Activated CD4-positive, alpha-beta memory T cell treated with anti-CD3 and anti-CD28 coated beads for 36 hours (primary cell): ENCODE results near the gene ABCC9. TPM values are rescaled to one million over a fixed set of nuclear protein-coding genes. Genes with fewer than 3 reads are reported as not detected.
"Not testable (repeated sequence)": the region's sequence is repeated elsewhere in the genome, so short reads cannot be mapped to it uniquely, and the experiment has no call there.

ENCODE experiments used
- CTCF ChIA-PET: fragments of 350-600 bp; sonication (Branson Sonifier 250); formaldehyde crosslinking; loops from one replicate; lab custom pipeline; 2021; ENCODE audit warnings: antibody characterized with exemption, inconsistent platforms; lab: Charles Lee
- POLR2A ChIA-PET: fragments of 350-600 bp; sonication (Branson Sonifier 250); formaldehyde crosslinking; loops from one replicate; lab custom pipeline; 2021; ENCODE audit warnings: antibody characterized with exemption; lab: Charles Lee
- DNase-seq: peaks from one replicate; pipeline ENCODE4 v3.0.0-alpha.2; 2020
- H3K27ac Mint-ChIP-seq: one replicate; pipeline ENCODE4 v1.8.0; 2021; ENCODE audit warnings: mixed read lengths
- H3K27me3 Mint-ChIP-seq: one replicate; pipeline ENCODE4 v1.8.0; 2021; ENCODE audit warnings: mixed read lengths
- H3K36me3 Mint-ChIP-seq: one replicate; pipeline ENCODE4 v1.8.0; 2021; ENCODE audit warnings: mixed read lengths
- H3K4me1 Mint-ChIP-seq: one replicate; pipeline ENCODE4 v1.8.0; 2021; ENCODE audit warnings: low read depth, mixed read lengths
- H3K4me3 Mint-ChIP-seq: one replicate; pipeline ENCODE4 v1.8.0; 2021; ENCODE audit warnings: mild to moderate bottlenecking, mixed read lengths
- H3K9me3 Mint-ChIP-seq: one replicate; pipeline ENCODE4 v1.8.0; 2021; ENCODE audit warnings: mixed read lengths
- intact Hi-C: fragments of 100-400 bp; cut with micrococcal nuclease; formaldehyde crosslinking; loops from one replicate; pipeline ENCODE4 v1.15.1; 2023
- total RNA-seq, 2 experiments: library from RNA; stranded (reverse); gene quantifications; one replicate each; pipeline ENCODE4 v1.2.3, GENCODE V29; 2021

The ABCC9 gene
- total RNA-seq, 2 experiments from 2014 or later = not detected

GRCh38 chr12:21806255-21806654 is 135.0 kb downstream of the ABCC9 start:
- Mint-ChIP-seq H3K4me1 (no peaks in the 10 kb centered on the region), H3K27ac (no peak overlapping the region), H3K36me3 (no peaks in the 10 kb centered on the region), H3K27me3 (no peaks in the 10 kb centered on the region), H3K9me3 (peaks cover 8% of the 10 kb centered on the region), H3K4me3 (no peak overlapping the region)
- POLR2A ChIA-PET = no interaction called here
- CTCF ChIA-PET = no interaction called here
- DNase-seq = no peak
- intact Hi-C loops = no loop called here

- POLR2A ChIA-PET = no interaction called here
- no peak overlapping the region for H3K4me3 Mint-ChIP-seq
These were observed 139.5 kb downstream of the ABCC9 start for GRCh38 chr12:21801522-21802288.

GRCh38 chr12:21800011-21800410 is 141.2 kb downstream of the ABCC9 start:
- CTCF ChIA-PET = no interaction called here
- DNase-seq = no peak
- H3K27ac Mint-ChIP-seq = no peak overlapping the region

More at GRCh38 chr12:21801522-21802288, 139.5 kb downstream of the ABCC9 start:
- Mint-ChIP-seq H3K36me3 (no peaks in the 10 kb centered on the region), H3K27me3 (no peaks in the 10 kb centered on the region), H3K27ac (no peak overlapping the region), H3K4me1 (no peaks in the 10 kb centered on the region), H3K9me3 (no peaks in the 10 kb centered on the region)
- CTCF ChIA-PET = no interaction called here
- intact Hi-C loops = no loop called here
- no peak for DNase-seq

GRCh38 chr12:21797539-21797938 is 143.7 kb downstream of the ABCC9 start:
- no peaks in the 10 kb centered on the region for H3K36me3 Mint-ChIP-seq
- no peak overlapping the region for H3K27ac Mint-ChIP-seq
- no peak overlapping the region for H3K4me3 Mint-ChIP-seq
- no peaks in the 10 kb centered on the region for H3K9me3 Mint-ChIP-seq
- no peaks in the 10 kb centered on the region for H3K27me3 Mint-ChIP-seq
- intact Hi-C loops = no loop called here
- CTCF ChIA-PET = no interaction called here
- no peak for DNase-seq
- POLR2A ChIA-PET = no interaction called here
- no peaks in the 10 kb centered on the region for H3K4me1 Mint-ChIP-seq

More at GRCh38 chr12:21800011-21800410, 141.2 kb downstream of the ABCC9 start:
- Mint-ChIP-seq H3K4me1 (no peaks in the 10 kb centered on the region), H3K9me3 (no peaks in the 10 kb centered on the region), H3K36me3 (no peaks in the 10 kb centered on the region), H3K4me3 (no peak overlapping the region), H3K27me3 (no peaks in the 10 kb centered on the region)
- intact Hi-C loops = no loop called here
- POLR2A ChIA-PET = no interaction called here

GRCh38 chr12:21795648-21796328 is 145.4 kb downstream of the ABCC9 start:
- H3K4me1 Mint-ChIP-seq = no peaks in the 10 kb centered on the region
- no peaks in the 10 kb centered on the region for H3K36me3 Mint-ChIP-seq

GRCh38 chr12:21794807-21795595 is 146.2 kb downstream of the ABCC9 start:
- H3K4me3 Mint-ChIP-seq, H3K27ac Mint-ChIP-seq, H3K27me3 Mint-ChIP-seq, CTCF ChIA-PET, DNase-seq, H3K36me3 Mint-ChIP-seq, intact Hi-C loops, POLR2A ChIA-PET, H3K9me3 Mint-ChIP-seq, H3K4me1 Mint-ChIP-seq: not testable (repeated sequence)

More at GRCh38 chr12:21795648-21796328, 145.4 kb downstream of the ABCC9 start:
- Mint-ChIP-seq H3K9me3 (no peaks in the 10 kb centered on the region), H3K27me3 (no peaks in the 10 kb centered on the region), H3K27ac (no peak overlapping the region), H3K4me3 (no peak overlapping the region)
- no peak for DNase-seq
- POLR2A ChIA-PET = no interaction called here
- intact Hi-C loops = no loop called here
- CTCF ChIA-PET = no interaction called here

- H3K27me3 Mint-ChIP-seq, H3K9me3 Mint-ChIP-seq, POLR2A ChIA-PET, CTCF ChIA-PET, intact Hi-C loops, H3K4me3 Mint-ChIP-seq, H3K36me3 Mint-ChIP-seq, DNase-seq, H3K27ac Mint-ChIP-seq, H3K4me1 Mint-ChIP-seq: not testable (repeated sequence)
These were observed 151.5 kb downstream of the ABCC9 start for GRCh38 chr12:21789687-21790086.

GRCh38 chr12:21788089-21788983 is 152.9 kb downstream of the ABCC9 start:
- intact Hi-C loops = no loop called here
- no peaks in the 10 kb centered on the region for H3K4me1 Mint-ChIP-seq
- H3K27me3 Mint-ChIP-seq = no peaks in the 10 kb centered on the region
- no peak overlapping the region for H3K4me3 Mint-ChIP-seq
- no peak for DNase-seq
- POLR2A ChIA-PET = no interaction called here
- H3K27ac Mint-ChIP-seq = no peak overlapping the region
- H3K36me3 Mint-ChIP-seq = no peaks in the 10 kb centered on the region
- CTCF ChIA-PET = no interaction called here
- peaks cover 2% of the 10 kb centered on the region for H3K9me3 Mint-ChIP-seq

- Mint-ChIP-seq H3K36me3 (no peaks in the 10 kb centered on the region), H3K27ac (no peak overlapping the region), H3K9me3 (peaks cover 2% of the 10 kb centered on the region), H3K27me3 (peaks cover 3% of the 10 kb centered on the region), H3K4me1 (no peaks in the 10 kb centered on the region), H3K4me3 (no peak overlapping the region)
- POLR2A ChIA-PET = no interaction called here
- intact Hi-C loops = no loop called here
- DNase-seq = no peak
- CTCF ChIA-PET = interaction anchor here (0.7 kb wide), 1 partner anchor 1474 kb away, joined by 3 read pairs; no protein-coding TSS in a partner anchor
These were observed 155.1 kb downstream of the ABCC9 start for GRCh38 chr12:21786041-21786531.

GRCh38 chr12:21782723-21783122 is 158.5 kb downstream of the ABCC9 start:
- H3K27ac Mint-ChIP-seq, H3K4me1 Mint-ChIP-seq, DNase-seq, H3K36me3 Mint-ChIP-seq, H3K9me3 Mint-ChIP-seq, POLR2A ChIA-PET, intact Hi-C loops, CTCF ChIA-PET, H3K4me3 Mint-ChIP-seq: not testable (repeated sequence)
- H3K27me3 Mint-ChIP-seq = peaks cover 11% of the 10 kb centered on the region

- Mint-ChIP-seq H3K27ac (no peak overlapping the region), H3K9me3 (no peaks in the 10 kb centered on the region), H3K4me1 (no peaks in the 10 kb centered on the region), H3K4me3 (no peak overlapping the region), H3K36me3 (no peaks in the 10 kb centered on the region), H3K27me3 (peaks cover 21% of the 10 kb centered on the region)
- ChIA-PET POLR2A (no interaction called here), CTCF (no interaction called here)
- intact Hi-C loops = no loop called here
- no peak for DNase-seq
These were observed 160.4 kb downstream of the ABCC9 start for GRCh38 chr12:21780786-21781185.
